Tibial nerve (tissue), 4 donors: ENCODE results near the gene SFTPB.

ENCODE experiments used
- EP300 ChIP-seq, 2 donors: sonication (generic); formaldehyde crosslinking; IDR thresholded peaks; one replicate each; pipeline ENCODE4 v1.6.1; 2017; ENCODE audit warnings: antibody characterized with exemption in 2 of 2, mild to moderate bottlenecking in 1 of 2
- TF ChIP-seq, protein P1 (sequence below), 5 experiments: fragments of 200-600 bp in 3 of 5; fragments of 450-650 bp in 2 of 5; sonication (generic) in 3 of 5; IDR thresholded peaks; one replicate each; pipeline ENCODE4 v1.5.1; 2016 to 2019; ENCODE audit warnings: antibody characterized with exemption in 5 of 5, mild to moderate bottlenecking in 3 of 5, moderate library complexity in 2 of 5

GRCh38 chr2:85680707-85681371, 12.8 kb upstream of the SFTPB start:
- TF ChIP-seq, protein P1, sequence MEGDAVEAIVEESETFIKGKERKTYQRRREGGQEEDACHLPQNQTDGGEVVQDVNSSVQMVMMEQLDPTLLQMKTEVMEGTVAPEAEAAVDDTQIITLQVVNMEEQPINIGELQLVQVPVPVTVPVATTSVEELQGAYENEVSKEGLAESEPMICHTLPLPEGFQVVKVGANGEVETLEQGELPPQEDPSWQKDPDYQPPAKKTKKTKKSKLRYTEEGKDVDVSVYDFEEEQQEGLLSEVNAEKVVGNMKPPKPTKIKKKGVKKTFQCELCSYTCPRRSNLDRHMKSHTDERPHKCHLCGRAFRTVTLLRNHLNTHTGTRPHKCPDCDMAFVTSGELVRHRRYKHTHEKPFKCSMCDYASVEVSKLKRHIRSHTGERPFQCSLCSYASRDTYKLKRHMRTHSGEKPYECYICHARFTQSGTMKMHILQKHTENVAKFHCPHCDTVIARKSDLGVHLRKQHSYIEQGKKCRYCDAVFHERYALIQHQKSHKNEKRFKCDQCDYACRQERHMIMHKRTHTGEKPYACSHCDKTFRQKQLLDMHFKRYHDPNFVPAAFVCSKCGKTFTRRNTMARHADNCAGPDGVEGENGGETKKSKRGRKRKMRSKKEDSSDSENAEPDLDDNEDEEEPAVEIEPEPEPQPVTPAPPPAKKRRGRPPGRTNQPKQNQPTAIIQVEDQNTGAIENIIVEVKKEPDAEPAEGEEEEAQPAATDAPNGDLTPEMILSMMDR (IDR thresholded peaks at IDR 0.05): no peak
- TF ChIP-seq EP300 (IDR thresholded peaks at IDR 0.05): no peak
